CD4-positive, CD25-positive, alpha-beta regulatory T cell (primary cell): ENCODE measurements around the gene CRKL. TPM values are rescaled to one million over a fixed set of nuclear protein-coding genes. Genes with fewer than 3 reads are reported as not detected.
A peak's percentile ranks its signal among the peaks of the same experiment; 100 is the strongest.

Source experiments
- ATAC-seq, 2 donors: fragments of 150-1000 bp; cut with Tn5 transposase; one replicate each; pipeline ENCODE4 v1.10.0; 2021; ENCODE audit warnings: low read depth in 2 of 2, moderate number of reproducible peaks in 2 of 2, moderate library complexity in 1 of 2
- DNase-seq, 3 donors: peaks; one replicate each; pipeline versions ENCODE4 v3.0.0 to v3.0.0-alpha.2; 2012 to 2022; ENCODE audit warnings: mixed read lengths in 1 of 3
- H3K27ac ChIP-seq: one replicate; pipeline ENCODE4 v1.7.0; 2013; ENCODE audit warnings: mild to moderate bottlenecking, low read length; ENCODE audit not compliant: insufficient read depth, poor library complexity, severe bottlenecking
- H3K27me3 ChIP-seq: one replicate; pipeline ENCODE4 v1.7.0; 2013; ENCODE audit warnings: low read length; ENCODE audit not compliant: control insufficient read depth, insufficient read depth
- H3K36me3 ChIP-seq: one replicate; pipeline ENCODE4 v1.7.0; 2013; ENCODE audit warnings: mild to moderate bottlenecking, low read length, moderate library complexity; ENCODE audit not compliant: control insufficient read depth, insufficient read depth
- H3K4me1 ChIP-seq: 2 replicates; pipeline ENCODE4 v1.7.0; 2013; ENCODE audit warnings: mild to moderate bottlenecking, low read length; ENCODE audit not compliant: insufficient read depth, control insufficient read depth, poor library complexity, severe bottlenecking
- H3K4me3 ChIP-seq: one replicate; pipeline ENCODE4 v1.7.0; 2013; ENCODE audit warnings: low read depth, mild to moderate bottlenecking, low read length, moderate library complexity
- H3K9me3 ChIP-seq, 2 experiments: 1 replicate in 1 of 2; 2 replicates in 1 of 2; pipeline ENCODE4 v1.7.0; 2013; ENCODE audit warnings: low read length in 2 of 2, mild to moderate bottlenecking in 1 of 2, moderate library complexity in 1 of 2; ENCODE audit not compliant: control insufficient read depth in 2 of 2
- H3K27ac Mint-ChIP-seq, 3 donors: one replicate each; pipeline ENCODE4 v1.8.0; 2020 to 2022; ENCODE audit warnings: mild to moderate bottlenecking in 3 of 3, mixed read lengths in 3 of 3, moderate library complexity in 2 of 3
- H3K27me3 Mint-ChIP-seq: one replicate; pipeline ENCODE4 v1.8.0; 2022; ENCODE audit warnings: mild to moderate bottlenecking, mixed read lengths
- H3K36me3 Mint-ChIP-seq: one replicate; pipeline ENCODE4 v1.8.0; 2020; ENCODE audit warnings: mixed read lengths
- H3K4me1 Mint-ChIP-seq, 4 donors: one replicate each; pipeline ENCODE4 v1.8.0; 2020 to 2022; ENCODE audit warnings: mixed read lengths in 4 of 4, mild to moderate bottlenecking in 1 of 4
- H3K4me3 Mint-ChIP-seq, 4 donors: one replicate each; pipeline ENCODE4 v1.8.0; 2020 to 2022; ENCODE audit warnings: mild to moderate bottlenecking in 4 of 4, mixed read lengths in 4 of 4, moderate library complexity in 3 of 4
- H3K9me3 Mint-ChIP-seq, 7 donors: one replicate each; pipeline ENCODE4 v1.8.0; 2020 to 2022; ENCODE audit warnings: mixed read lengths in 7 of 7, mild to moderate bottlenecking in 3 of 7, moderate library complexity in 2 of 7
- polyA plus RNA-seq, 4 donors: library from polyadenylated mRNA; unstranded; fragments of 300-500 nt; fragmentation: Illumina TruSeq; gene quantifications; one replicate each; pipeline ENCODE4 v1.2.3, GENCODE V29; 2021
- total RNA-seq: library from RNA; stranded (reverse); gene quantifications from one replicate; pipeline ENCODE4 v1.2.3, GENCODE V29; 2022

Gene CRKL
- total and polyA plus RNA-seq, 5 donors from 2014 or later, result 41.7 to 61.4 (median 53.1) TPM

GRCh38 chr22:20994902-20995241 is 77.7 kb downstream of the CRKL start:
- Mint-ChIP-seq H3K36me3 (peaks cover 3% of the 10 kb centered on the region), H3K9me3 (peaks cover 0 to 1% (median 0%) of the 10 kb centered on the region in 7 donors), H3K27ac (no peak overlapping the region), H3K4me1 (peaks cover 0 to 15% (median 2%) of the 10 kb centered on the region in 4 donors), H3K4me3 (no peak overlapping the region), H3K27me3 (no peaks in the 10 kb centered on the region)
- Histone ChIP-seq H3K27ac (no peak overlapping the region), H3K27me3 (no peaks in the 10 kb centered on the region), H3K36me3 (peaks cover 26% of the 10 kb centered on the region), H3K9me3 (no peaks in the 10 kb centered on the region), H3K4me1 (no peaks in the 10 kb centered on the region), H3K4me3 (no peak overlapping the region)
- DNase-seq (no peak), ATAC-seq (no peak)

- peaks cover 30% of the 10 kb centered on the region for H3K36me3 ChIP-seq
- ATAC-seq, result no peak
- peak overlapping the region in 1 of 3 donors; percentile 57 for H3K27ac Mint-ChIP-seq
These were observed 78.3 kb downstream of the CRKL start for GRCh38 chr22:20995329-20996030.

GRCh38 chr22:20996031-20996410 is 78.8 kb downstream of the CRKL start:
- no peak overlapping the region for H3K27ac Mint-ChIP-seq
- H3K36me3 ChIP-seq, result peaks cover 30% of the 10 kb centered on the region

More at GRCh38 chr22:20995329-20996030, 78.3 kb downstream of the CRKL start:
- Histone ChIP-seq H3K4me1 (peaks cover 6% of the 10 kb centered on the region), H3K4me3 (no peak overlapping the region), H3K9me3 (no peaks in the 10 kb centered on the region), H3K27ac (no peak overlapping the region), H3K27me3 (no peaks in the 10 kb centered on the region)
- Mint-ChIP-seq H3K4me1 (peaks cover 0 to 19% (median 3%) of the 10 kb centered on the region in 4 donors), H3K36me3 (no peaks in the 10 kb centered on the region), H3K4me3 (no peak overlapping the region), H3K9me3 (peaks cover 0 to 1% (median 0%) of the 10 kb centered on the region in 7 donors), H3K27me3 (no peaks in the 10 kb centered on the region)
- no peak for DNase-seq

GRCh38 chr22:20996598-20997535 is 79.7 kb downstream of the CRKL start:
- Histone ChIP-seq H3K27ac (no peak overlapping the region), H3K27me3 (no peaks in the 10 kb centered on the region), H3K4me3 (no peak overlapping the region), H3K4me1 (peaks cover 15% of the 10 kb centered on the region), H3K36me3 (peaks cover 24% of the 10 kb centered on the region), H3K9me3 (no peaks in the 10 kb centered on the region)
- Mint-ChIP-seq H3K36me3 (peaks cover 4% of the 10 kb centered on the region), H3K4me1 (peaks cover 2 to 30% (median 11%) of the 10 kb centered on the region in 4 donors), H3K27ac (no peak overlapping the region), H3K9me3 (peaks cover 0 to 1% (median 0%) of the 10 kb centered on the region in 7 donors), H3K27me3 (no peaks in the 10 kb centered on the region), H3K4me3 (peak overlapping the region in 1 of 4 donors; percentile 47)
- ATAC-seq, result no peak
- DNase-seq, result no peak

More at GRCh38 chr22:20996031-20996410, 78.8 kb downstream of the CRKL start:
- H3K9me3 Mint-ChIP-seq, result peaks cover 0 to 1% (median 0%) of the 10 kb centered on the region in 7 donors
- H3K4me3 Mint-ChIP-seq, result peak overlapping the region in 2 of 4 donors; percentile 47 to 68
- Histone ChIP-seq H3K4me3 (no peak overlapping the region), H3K27ac (no peak overlapping the region), H3K4me1 (peaks cover 11% of the 10 kb centered on the region), H3K9me3 (no peaks in the 10 kb centered on the region), H3K27me3 (no peaks in the 10 kb centered on the region)
- H3K4me1 Mint-ChIP-seq, result peaks cover 0 to 23% (median 5%) of the 10 kb centered on the region in 4 donors
- H3K36me3 Mint-ChIP-seq, result no peaks in the 10 kb centered on the region
- ATAC-seq, result no peak
- DNase-seq, result no peak
- H3K27me3 Mint-ChIP-seq, result no peaks in the 10 kb centered on the region

- Histone ChIP-seq H3K9me3 (no peaks in the 10 kb centered on the region), H3K4me3 (no peak overlapping the region), H3K27ac (no peak overlapping the region), H3K36me3 (peaks cover 17% of the 10 kb centered on the region), H3K4me1 (peaks cover 16% of the 10 kb centered on the region), H3K27me3 (no peaks in the 10 kb centered on the region)
- H3K4me1 Mint-ChIP-seq, result peaks cover 3 to 38% (median 11%) of the 10 kb centered on the region in 4 donors
- no peak overlapping the region for H3K4me3 Mint-ChIP-seq
- no peaks in the 10 kb centered on the region for H3K27me3 Mint-ChIP-seq
- ATAC-seq (no peak), DNase-seq (no peak)
- no peak overlapping the region for H3K27ac Mint-ChIP-seq
- peaks cover 0 to 1% (median 0%) of the 10 kb centered on the region in 7 donors for H3K9me3 Mint-ChIP-seq
- peaks cover 4% of the 10 kb centered on the region for H3K36me3 Mint-ChIP-seq
These were observed 80.5 kb downstream of the CRKL start for GRCh38 chr22:20997536-20998257.

GRCh38 chr22:20998411-20999336 is 81.5 kb downstream of the CRKL start:
- peaks cover 4% of the 10 kb centered on the region for H3K36me3 Mint-ChIP-seq
- H3K27me3 ChIP-seq, result no peaks in the 10 kb centered on the region
- peaks cover 0 to 1% (median 0%) of the 10 kb centered on the region in 7 donors for H3K9me3 Mint-ChIP-seq
- peak overlapping the region; percentile 33 to 70 (median 64) for H3K4me3 Mint-ChIP-seq
- H3K9me3 ChIP-seq, result no peaks in the 10 kb centered on the region
- DNase-seq (no peak), ATAC-seq (no peak)
- peaks cover 17% of the 10 kb centered on the region for H3K36me3 ChIP-seq
- peaks cover 5 to 48% (median 17%) of the 10 kb centered on the region in 4 donors for H3K4me1 Mint-ChIP-seq
- H3K27me3 Mint-ChIP-seq, result no peaks in the 10 kb centered on the region
- H3K27ac Mint-ChIP-seq, result no peak overlapping the region
- no peak overlapping the region for H3K27ac ChIP-seq
- H3K4me3 ChIP-seq, result no peak overlapping the region
- H3K4me1 ChIP-seq, result peaks cover 26% of the 10 kb centered on the region
